GM18873 (cell line): ENCODE results near the gene PDK4.
"Not testable (repeated sequence)": the region's sequence is repeated elsewhere in the genome, so short reads cannot be mapped to it uniquely, and the experiment has no call there.

Source experiments
- ATAC-seq: cut with Tn5 transposase; IDR thresholded peaks from one replicate; pipeline ENCODE4 v1.9.1; 2021; ENCODE audit warnings: mild to moderate bottlenecking, moderate library complexity, moderate number of reproducible peaks; ENCODE audit not compliant: unreplicated experiment, low FRiP score

The PDK4 gene

DNA sequence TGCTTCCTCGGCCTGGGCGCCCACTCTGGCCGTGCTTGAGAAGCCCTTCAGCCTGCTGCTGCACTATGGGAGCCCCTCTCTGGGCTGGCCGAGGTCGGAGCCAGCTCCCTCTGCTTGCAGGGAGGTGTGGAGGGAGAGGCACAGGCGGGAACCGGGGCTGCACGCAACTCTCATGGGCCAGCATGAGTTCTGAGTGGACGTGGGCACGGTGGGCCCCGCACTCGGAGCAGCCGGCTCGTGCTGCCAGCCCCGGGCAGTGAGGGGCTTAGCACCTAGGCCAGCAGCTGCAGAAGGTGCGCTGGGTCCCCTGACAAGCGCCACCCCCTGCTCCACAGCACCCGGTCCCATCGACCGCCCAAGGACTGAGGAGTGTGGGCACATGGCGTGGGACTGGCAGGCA is 9.0 kb upstream of the PDK4 start:
- no peak for ATAC-seq

DNA sequence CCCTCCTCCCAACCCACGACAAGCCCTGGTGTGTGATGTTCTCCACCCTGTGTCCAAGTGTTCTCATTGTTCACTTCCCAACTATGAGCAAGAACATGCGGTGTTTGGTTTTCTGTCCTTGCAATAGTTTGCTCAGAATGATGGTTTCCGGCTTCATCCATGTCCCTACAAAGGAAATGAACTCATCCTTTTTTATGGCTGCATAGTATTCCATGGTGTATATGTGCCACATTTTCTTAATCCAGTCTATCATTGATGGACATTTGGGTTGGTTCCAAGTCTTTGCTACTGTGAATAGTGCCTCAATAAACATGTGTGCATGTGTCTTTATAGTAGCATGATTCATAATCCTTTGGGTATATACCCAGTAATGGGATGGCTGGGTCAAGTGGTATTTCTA is 8.5 kb upstream of the PDK4 start:
- not testable (repeated sequence) for ATAC-seq

DNA sequence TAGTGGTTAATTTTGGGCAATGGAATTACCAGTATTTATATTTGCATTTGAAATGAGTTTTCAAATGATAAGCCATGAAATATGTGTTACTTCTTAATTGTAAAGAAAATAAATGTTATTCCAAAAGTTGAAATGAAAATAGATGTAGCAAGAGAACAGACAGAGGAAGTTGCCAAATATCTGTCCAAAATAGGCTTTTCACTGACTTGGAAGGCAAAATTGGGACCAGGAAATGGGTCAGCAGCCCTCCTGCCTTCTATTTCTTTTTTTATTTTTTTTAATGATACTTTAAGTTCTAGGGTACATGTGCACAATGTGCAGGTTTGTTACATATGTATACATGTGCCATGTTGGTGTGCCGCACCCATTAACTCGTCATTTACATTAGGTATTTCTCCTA is 8.1 kb upstream of the PDK4 start:
- not testable (repeated sequence) for ATAC-seq

DNA sequence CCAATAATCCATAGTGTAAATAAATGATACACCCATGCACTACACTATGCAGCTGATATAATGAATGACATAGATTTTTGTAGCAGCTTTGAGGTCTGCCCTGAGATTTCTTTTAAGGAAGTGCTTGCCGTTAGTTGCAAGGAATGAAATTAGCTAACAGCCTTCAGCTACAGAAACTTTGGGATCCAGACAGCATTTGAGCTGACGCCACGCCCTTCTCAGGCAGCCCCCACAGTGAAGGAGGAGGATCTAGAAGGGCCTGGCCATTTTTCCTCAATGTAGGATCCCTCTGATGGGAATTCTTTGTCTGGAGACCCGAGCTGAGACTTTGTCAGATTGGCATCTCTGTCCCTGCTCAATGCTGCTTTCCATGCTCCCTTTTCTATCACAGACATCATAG is 6.1 kb upstream of the PDK4 start:
- no peak for ATAC-seq

DNA sequence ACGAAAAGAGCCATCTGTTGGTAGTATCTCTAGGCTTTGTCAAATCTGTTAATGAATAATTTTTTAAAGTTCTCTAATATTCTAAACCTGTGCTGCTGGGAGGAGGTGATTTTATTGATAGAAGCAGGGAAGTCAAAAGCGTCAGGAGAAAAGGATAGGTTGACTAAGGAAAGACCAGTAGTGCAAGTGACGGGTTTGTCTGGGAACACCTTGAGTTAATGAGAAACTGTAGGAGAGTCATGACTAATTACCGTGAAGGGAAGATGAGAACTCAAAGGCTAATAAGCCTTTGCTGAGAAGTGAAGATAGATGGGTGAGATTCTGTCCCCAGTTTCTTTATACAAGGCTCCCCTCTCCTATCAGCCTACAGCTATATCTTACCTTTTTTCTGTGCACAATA is 5.0 kb upstream of the PDK4 start:
- ATAC-seq = no peak

DNA sequence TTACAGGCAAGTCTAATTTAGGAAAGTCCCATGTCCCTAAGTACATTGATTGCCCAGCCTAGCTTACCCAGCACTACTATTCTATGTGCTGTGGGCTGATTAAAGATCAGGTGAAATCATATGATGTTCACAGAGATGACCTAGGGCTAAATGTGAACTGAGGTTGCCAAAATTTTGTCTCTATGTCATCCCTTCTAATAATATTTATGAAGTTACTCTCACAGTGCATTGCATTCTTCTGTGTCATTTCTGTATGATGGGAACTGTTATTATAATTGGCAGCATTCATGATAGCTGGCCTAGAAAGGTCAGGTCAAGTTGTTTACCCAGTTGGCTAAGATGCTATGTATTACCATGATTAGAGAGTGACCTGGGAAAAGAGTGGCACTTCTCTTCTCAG is 2.8 kb upstream of the PDK4 start:
- no peak for ATAC-seq

DNA sequence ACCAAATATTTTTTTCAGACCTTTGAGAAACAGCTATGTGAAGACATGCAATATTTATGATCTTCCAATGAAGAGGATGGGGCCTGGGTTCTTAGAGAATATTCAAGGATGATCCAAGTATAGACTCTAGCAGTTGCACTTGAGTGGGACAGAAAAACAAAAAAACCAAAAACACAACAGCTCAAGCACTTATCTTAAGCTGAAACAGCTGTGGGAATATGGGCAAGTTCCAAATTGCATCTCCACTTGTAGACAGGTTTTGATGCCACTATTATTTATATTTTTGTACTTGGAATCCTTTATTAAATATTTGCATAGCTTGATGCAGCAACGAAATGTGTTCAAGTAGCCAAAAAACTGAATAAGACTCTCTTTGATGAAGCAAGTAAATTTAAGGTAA is 2.2 kb upstream of the PDK4 start:
- no peak for ATAC-seq

DNA sequence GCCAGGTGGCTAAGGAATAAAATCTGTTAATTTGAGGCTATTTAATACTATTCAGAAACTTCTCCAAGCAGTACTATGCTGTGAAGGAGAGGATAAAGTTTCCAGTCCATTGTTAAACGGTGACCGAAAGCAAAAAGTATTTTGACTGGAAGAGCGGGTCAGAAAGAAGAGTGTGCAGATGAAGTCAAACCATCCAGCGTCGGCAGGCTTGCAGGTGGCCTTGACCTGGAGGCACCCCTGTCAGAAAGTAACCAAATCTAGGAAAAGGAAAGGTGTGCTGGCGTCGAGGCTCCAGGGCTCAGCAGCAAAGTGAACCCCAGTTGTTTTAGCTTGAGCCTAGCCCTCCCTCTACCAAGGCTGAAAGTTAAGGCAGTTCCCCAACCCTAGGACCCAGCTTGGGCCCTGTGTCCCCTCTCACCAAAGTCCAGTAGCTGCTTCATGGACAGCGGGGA is 544 bp downstream of the PDK4 start:
- no peak for ATAC-seq

DNA sequence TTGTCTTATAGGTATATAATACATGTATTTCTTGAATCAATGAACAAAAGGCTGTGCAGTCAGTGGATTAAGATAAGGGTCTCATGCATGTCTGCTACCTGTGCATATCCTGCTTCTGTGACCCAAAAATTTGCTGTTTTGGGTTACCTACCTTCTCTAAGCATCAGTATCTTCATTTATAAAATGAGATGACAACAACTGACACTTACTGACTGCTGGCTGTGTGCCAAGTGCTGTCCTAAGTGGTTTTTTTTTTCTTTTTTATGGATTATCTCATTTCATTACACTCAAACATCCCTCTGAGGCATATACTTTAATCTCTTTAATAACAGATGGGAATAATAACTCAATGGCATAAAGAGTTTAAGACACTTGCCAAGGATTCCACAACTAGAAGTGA is 2.1 kb downstream of the PDK4 start:
- ATAC-seq = no peak

DNA sequence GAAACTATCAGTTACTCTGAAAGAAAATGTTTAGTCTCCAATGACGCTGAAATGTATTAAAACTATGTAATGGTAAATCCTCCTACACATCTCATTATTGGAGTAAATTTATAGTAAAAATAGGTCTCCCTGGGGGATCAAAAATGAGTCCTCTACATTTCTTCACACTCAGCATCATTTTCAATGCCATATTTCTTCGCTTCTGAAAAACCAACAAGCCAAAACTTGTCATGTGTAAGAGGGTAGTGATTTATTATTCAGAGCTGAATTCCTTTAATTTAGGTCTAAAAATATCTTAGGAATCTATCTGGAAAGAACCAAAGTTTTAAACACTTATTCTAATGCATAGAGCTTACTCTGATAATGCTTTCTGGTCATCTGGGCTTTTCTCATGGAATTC is 3.0 kb downstream of the PDK4 start:
- ATAC-seq = no peak

DNA sequence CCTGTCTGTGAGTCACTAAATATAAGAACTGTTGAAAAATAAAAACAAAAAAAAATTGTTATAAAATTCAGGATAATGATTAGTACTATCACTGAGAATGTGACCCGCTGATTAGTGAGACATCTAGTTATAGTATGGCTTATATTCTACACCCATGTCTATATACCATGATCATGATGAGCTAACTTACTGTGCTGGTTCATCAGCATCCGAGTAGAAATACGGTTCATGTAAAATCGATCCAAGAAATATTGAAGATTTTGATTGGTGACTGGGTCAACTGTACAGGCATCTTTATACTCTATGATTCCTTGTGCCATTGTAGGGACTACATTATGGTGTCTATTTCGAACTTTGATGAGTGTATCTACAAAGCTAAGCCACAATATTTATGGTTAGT is 3.7 kb downstream of the PDK4 start:
- ATAC-seq = no peak

DNA sequence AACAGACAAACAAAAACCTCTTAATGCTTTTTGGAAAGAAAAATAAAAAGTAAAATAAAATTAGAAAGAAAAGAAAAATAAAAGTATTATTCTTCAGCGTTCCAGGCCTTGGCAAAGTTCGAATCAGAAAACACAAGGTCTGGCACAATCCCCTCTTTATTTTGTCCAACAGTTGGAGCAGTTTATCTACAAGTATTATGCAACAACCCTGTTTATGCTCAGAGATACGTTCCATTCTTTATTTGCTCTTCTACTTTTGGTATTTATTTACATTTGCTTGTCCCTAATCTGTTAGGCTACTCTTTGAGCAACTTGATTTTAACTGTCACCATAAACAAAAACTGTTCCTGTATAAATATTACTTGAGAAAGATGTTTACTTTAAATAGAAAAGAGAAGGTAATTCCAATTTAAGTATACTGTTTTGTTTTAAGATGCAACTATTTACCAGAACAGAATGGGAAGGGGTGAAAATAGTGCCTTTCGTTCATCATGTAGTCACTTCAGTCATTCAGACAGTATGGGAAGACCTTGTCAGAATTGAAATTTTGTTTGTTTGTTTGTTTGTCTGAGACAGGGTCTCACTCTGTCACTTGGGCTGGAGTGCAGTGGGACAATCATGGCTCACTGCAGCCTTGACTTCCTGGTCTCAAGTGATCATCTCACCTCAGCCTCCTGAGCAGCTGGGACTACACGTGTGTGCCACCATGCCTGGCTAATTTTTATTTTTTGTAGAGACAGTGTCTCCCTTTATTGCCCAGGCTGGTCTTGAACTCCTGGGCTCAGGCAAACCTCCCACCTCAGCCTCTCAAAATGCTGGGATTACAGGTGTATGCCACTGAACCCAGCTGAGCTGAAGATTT is 5.7 kb downstream of the PDK4 start:
- no peak for ATAC-seq

DNA sequence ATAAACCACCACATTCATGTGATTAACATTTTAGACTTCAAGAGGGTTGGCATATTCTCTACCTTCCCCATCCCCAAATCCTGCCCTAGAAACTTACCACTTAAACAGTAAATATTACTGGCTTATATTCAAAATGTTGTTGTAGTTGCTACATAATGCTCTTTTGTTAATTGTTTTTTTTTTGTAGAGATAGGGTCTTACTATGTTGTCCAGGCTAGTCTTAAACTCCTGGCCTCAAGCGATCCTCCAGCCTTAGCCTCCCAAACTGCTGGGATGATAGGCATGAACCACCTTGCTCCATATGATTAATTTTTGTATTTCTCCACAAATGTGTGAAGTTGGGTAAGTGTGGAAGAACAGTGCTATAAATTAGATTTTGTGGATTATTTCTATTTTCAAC is 6.5 kb downstream of the PDK4 start:
- no peak for ATAC-seq

DNA sequence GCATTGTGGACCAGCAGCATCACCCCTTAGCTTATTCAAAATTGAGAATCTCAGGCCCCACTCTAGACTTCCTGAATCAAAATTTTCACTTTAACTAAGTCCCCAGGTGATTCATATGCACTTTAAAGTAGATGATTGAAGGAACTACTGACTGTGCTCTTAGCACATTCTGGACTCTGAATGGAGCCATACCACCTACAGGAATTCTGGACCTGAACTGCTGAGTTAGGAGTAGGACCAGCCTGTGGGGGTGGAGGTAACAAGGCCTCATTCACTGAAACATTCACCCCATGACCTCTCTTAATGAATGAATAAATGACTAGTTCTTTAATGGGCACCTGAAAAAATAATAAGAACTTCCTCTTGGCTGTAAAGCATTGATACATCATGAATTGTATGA is 7.3 kb downstream of the PDK4 start:
- ATAC-seq = no peak

DNA sequence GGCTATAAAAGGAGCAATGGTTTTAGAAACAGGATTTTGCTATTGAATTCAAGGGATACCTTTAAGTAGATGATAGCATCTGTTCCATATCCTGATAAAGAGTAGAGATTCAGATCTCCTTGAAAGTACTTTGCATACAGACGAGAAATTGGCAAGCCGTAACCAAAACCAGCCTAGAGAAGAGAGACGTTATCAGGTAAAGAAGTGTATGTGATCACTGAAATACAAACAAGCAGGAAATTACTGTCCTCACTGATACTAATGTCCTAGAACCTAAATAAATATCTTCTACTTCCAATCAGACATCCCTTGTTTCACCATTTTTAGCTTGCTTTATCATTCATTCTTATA is 9.4 kb downstream of the PDK4 start:
- no peak for ATAC-seq

DNA sequence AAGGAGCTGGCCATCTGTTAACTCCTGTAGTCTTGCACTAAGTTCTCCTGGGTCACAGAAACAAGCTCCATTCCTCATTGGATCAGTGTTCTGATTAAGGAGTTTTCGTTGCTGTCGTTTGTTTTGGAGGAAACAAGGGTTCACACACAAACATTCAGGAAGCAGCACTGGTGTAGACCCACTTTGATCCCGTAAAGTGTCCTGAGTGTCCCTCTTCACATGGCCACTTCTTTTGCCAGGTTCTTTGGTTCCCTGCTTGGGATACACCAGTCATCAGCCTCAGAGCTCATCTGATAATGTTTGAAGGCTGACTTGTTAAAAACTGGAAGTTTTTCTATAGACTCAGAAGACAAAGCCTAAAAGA is 10.9 kb downstream of the PDK4 start:
- no peak for ATAC-seq

DNA sequence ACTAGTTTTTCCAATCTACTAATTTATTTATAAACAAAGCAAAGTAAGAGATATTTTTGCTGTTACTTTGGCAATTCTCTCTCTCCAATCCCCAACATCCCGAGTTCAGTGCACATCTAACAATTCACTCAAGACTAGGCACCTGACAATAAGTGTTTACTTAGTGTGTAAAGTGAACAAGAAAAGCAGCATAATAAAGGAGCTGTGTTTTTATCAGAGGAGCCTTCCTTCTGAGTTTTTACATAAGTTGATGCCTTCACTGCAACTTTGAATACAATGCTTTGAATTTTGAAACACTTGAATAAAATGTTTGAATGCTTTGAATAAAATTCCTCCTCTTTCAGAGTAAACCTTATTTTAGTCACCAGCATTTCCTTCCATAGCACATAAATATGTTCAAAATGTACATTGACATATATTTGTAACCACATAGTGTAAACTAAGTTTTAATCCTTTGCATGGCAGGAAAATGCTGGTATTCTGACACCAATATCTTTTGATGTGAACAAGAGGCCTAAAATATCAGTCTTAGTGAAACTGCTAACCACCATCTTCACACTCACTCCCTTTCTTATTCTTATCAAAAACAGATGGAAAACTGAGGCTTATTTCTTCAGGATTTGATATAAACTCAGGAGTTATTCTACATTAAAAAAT is 11.4 kb downstream of the PDK4 start:
- ATAC-seq = no peak

DNA sequence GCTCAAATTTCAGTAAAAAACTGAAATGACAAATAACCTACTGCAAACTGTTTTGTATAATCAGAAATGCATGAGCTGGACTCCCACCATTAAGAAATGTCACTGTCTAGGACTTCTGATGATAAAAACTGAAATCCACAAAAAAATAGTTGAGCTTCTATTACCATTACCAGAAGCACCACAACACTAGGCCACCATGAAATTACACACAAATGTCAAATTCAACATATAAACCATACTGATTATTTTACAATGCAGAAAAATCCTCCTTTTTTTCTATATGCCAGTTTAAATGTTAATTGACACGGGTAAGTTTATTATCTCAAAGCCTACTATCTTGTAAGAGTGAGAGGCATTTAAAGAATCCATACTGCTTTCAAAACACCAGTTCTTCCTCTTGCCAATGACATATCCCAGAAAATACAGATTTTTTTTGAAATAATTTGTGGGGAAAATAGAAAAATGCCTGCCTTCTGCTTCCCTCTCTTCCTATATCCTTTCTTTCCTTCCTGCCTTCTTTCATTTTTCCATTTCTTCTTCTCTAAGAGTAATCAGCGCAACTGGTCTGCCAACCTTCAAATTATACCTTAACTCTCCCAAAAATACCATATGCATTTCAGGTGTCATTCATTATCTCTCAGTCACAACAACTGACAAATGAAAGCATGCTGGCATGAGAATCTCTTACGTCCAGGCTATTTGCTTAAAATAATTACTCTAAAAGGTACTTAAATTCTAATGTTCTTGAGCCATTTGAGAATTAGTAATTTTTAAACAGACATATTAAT is 12.3 kb downstream of the PDK4 start:
- no peak for ATAC-seq

DNA sequence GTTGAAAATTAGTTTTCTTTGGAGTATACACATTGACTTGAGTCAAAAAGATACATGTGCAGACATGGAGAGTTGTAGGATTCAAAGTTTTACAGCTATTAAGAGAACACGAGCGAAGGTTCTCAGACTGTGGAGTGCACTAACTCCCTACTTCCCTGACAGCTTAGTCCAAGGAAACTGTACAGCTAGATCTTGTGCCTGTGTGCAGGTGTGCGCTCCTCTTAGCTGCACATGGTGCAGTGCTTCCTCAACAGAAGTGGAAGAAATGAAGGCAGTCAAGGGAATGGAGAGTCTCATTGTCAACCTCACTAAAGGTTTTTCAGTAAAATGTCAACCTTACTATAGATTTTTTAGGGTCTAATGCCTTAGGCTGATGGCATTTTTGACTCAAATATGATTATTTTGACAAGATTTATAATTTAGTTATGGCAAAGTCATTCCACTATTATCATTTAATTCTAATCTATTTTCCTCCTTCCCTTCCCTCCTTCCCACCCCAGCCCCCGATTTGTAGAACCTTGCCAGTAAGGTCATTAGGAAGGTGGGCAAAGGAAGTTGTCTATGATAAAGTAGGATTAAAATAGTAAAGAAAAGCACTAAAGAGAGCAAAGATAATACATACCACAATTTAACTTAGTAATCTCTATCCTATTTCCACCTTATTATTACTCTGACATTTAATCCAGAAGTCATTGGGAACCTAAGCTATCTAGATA is 13.6 kb downstream of the PDK4 start:
- no peak for ATAC-seq

DNA sequence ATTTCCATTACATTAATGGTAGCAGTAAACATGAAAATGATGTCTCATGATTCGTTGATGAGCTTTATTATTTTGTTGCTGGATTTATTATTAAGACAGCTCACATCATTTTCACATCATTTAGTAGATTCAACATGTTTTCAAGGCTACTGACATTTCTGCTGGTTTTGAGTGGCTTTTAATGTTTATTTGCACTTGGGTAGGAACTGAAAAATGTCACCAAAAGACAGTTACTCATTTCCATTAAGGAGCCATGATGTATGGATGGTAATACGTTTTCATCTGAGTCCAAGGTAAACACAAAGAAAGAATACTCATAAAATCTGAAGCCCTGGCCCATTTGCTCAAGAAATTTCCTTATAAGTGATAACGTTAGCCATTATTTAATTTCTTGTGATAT is 14.8 kb downstream of the PDK4 start:
- no peak for ATAC-seq

DNA sequence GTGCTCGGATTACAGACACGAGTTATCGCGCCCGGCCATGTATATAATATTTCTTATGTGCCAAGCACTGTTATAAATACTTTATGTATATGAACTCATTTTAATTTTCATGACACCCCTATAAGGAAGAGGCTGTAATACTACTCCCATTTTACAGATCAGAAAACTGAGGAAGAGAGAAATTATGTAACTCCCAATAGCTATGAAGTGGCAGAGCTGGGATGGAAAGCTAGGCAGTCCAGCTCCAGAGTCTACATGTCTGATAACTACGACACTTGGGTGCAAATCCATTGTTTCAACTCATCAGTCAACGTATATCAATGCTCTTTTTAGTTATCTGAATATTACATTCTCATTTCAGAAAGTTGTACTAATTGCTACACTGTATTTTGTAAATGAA is 17.0 kb downstream of the PDK4 start:
- ATAC-seq = no peak
